DOHH2 (cell line): ENCODE measurements around the gene ERP29.

Experiments
- EZH2phosphoT487 ChIP-seq: fragments of 200-600 bp; sonication (generic); IDR thresholded peaks from 2 replicates; pipeline ENCODE4 v1.6.1; 2017; ENCODE audit warnings: borderline replicate concordance, mild to moderate bottlenecking, antibody characterized with exemption, low read length, moderate library complexity, mixed read lengths
- TF ChIP-seq, protein P1 (sequence below): fragments of 200-600 bp; sonication (generic); IDR thresholded peaks from one replicate; pipeline ENCODE4 v1.5.1; 2014; ENCODE audit warnings: antibody characterized with exemption, mild to moderate bottlenecking, low read depth, low read length; ENCODE audit not compliant: poor library complexity, severe bottlenecking

GRCh38 chr12:111980598-111980997 is 32.6 kb upstream of the ERP29 start:
- TF ChIP-seq, protein P1, sequence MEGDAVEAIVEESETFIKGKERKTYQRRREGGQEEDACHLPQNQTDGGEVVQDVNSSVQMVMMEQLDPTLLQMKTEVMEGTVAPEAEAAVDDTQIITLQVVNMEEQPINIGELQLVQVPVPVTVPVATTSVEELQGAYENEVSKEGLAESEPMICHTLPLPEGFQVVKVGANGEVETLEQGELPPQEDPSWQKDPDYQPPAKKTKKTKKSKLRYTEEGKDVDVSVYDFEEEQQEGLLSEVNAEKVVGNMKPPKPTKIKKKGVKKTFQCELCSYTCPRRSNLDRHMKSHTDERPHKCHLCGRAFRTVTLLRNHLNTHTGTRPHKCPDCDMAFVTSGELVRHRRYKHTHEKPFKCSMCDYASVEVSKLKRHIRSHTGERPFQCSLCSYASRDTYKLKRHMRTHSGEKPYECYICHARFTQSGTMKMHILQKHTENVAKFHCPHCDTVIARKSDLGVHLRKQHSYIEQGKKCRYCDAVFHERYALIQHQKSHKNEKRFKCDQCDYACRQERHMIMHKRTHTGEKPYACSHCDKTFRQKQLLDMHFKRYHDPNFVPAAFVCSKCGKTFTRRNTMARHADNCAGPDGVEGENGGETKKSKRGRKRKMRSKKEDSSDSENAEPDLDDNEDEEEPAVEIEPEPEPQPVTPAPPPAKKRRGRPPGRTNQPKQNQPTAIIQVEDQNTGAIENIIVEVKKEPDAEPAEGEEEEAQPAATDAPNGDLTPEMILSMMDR, result no peak
- no peak for TF ChIP-seq EZH2phosphoT487
